ENCODE measurements around the gene HIPK3.

HIPK3 gene

DNA sequence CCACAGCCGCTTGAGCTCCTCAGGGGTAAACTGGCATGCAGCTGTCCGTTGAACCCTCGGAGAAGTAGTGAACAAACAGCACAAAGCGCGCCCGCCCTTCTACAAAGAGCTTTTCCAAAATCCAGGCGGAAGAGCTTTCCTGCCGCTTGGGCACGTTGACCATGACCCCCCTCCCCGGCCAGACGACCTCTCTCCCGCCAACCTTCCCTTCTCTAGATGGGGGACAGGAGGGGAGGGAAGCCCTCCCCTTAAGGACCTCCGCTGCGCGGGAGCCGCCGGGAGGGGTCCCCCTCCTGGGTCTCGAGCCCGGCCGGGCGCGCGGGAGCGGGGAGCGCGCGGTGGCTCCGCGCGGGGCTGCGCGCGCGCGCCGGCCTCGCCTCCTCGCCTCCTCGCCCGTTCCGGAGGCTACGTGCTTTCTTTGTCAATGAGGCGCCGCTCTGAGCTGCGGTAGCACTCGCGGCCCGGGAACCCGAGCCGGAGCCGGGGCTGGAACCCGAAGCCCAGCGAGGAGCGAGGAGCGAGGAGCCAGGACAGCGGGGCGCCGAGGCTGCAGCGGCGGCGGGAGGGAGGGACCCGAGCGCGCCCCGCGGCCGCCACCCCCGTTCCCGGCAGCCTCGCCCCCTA is 118.6 kb downstream of the HIPK3 start, which contains the start of gene KIAA1549L:
Gene KIAA1549L (plus strand): TSS at position 421 of the 624 bp plus-strand sequence.
- TF ChIP-seq, protein P1, sequence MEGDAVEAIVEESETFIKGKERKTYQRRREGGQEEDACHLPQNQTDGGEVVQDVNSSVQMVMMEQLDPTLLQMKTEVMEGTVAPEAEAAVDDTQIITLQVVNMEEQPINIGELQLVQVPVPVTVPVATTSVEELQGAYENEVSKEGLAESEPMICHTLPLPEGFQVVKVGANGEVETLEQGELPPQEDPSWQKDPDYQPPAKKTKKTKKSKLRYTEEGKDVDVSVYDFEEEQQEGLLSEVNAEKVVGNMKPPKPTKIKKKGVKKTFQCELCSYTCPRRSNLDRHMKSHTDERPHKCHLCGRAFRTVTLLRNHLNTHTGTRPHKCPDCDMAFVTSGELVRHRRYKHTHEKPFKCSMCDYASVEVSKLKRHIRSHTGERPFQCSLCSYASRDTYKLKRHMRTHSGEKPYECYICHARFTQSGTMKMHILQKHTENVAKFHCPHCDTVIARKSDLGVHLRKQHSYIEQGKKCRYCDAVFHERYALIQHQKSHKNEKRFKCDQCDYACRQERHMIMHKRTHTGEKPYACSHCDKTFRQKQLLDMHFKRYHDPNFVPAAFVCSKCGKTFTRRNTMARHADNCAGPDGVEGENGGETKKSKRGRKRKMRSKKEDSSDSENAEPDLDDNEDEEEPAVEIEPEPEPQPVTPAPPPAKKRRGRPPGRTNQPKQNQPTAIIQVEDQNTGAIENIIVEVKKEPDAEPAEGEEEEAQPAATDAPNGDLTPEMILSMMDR (IDR thresholded peaks at IDR 0.05; ENCODE audit: low read depth, low read length, missing control alignments), result no peak
- in situ Hi-C loops (cut with HindIII; ENCODE audit: low sequenced_read_pairs), result no loop called here
- no peak for DNase-seq (ENCODE audit: low read depth)
- peak within 1 kb of the TSS; percentile 62 for H3K4me3 ChIP-seq (ENCODE audit: low read depth, low read length)

DNA sequence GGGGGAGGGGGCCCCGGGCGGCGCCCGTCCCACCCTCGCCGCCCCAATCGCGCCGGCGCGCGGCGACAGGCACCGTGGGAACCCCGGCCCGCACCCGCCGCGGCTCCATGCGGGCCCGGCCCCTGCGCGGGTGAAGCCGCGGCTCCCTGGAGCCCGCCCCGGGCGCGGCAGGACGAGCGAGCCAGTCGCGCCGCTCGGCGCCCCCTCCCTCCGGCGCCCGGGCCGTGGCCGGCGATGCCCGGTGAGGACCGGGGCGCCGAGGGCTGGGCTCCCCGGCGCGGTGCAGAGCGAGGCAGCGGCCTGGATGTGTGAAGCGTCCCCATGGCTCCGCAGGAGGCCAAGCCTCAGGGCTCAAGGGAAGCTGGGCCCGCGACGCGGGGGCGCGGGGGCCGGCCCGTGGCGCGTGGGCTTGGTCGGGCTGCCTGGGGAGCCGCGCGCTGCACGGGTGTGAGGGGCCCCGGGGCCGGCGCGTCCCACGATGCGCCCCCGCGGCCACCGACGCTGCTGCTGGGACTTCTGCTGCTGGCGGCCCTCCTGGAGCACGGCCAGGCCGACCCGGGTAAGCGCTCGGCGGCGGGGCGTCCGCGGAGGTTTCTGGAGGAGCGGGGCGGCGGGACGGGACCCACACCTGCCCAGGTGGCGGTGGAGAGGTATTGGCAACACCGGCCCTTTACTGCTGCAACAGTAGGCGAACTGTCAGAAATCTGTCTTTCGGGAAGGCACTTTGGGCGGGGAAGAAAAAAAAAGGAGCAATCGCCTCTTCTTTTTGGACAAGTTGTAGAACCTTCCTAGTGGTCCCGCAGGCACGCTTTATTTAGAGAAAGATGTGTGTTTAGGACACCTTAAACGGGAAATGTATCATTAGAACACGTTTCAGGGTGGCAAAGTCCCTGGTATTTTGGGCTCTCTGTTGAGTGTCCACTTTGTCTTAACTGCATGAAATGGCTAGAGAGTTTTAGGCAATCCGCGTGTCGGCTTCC is 119.4 kb downstream of the HIPK3 start:
- peak overlapping the region; percentile 62 for H3K4me3 ChIP-seq (ENCODE audit: low read depth, low read length)
- in situ Hi-C loops (cut with HindIII; ENCODE audit: low sequenced_read_pairs), result no loop called here
- TF ChIP-seq, protein P1 (IDR thresholded peaks at IDR 0.05; ENCODE audit: low read depth, low read length, missing control alignments), result no peak
- no peak for DNase-seq (ENCODE audit: low read depth)

DNA sequence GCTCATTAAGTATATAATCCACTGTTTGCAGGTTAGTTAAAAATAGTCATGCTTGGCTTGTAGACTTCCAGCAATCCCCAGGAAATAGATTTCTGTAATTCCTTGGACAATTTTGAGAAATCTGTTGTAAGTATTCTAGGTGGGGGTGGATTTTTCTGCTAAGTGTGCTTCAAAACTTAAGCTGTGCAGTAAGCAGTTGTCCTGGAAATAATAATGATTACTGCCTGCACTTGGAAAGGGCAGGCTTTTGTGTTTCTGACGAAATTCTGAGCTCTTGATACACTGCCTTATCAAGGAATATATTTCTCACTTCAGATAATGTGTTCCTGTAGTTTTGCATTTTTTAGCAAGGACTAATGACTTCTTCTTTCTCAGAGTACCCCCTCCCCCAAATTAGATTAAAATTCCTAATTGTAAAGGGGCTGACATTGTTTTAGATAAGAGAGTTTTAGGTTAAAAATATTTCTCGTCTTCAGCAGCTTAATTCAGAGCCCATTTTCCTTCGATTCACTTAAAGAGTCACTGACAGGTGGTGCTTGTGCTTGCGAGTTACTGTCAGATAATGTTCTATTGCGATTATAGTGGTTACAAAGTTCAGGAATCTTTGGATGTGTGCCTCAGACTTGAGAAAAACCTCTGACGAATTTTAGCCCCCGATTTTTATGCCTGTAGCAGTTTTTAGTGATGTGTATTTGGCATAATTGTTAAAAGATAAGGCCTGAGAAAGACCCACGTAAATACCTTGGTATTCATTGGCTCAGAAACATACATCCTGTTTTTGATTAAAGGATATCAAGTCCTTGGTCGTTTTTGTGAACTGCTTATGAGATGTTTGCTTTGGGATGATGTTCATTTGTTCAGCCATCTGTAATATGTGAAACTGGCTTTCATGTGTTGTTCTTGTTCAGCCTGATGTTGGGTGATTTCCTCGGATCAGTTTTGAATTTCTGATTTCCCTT is 120.5 kb downstream of the HIPK3 start:
- TF ChIP-seq, protein P1 (IDR thresholded peaks at IDR 0.05; ENCODE audit: low read depth, low read length, missing control alignments), result no peak
- in situ Hi-C loops (cut with HindIII; ENCODE audit: low sequenced_read_pairs), result no loop called here
- DNase-seq (ENCODE audit: low read depth), result no peak
- H3K4me3 ChIP-seq (ENCODE audit: low read depth, low read length), result peak overlapping the region; percentile 62

DNA sequence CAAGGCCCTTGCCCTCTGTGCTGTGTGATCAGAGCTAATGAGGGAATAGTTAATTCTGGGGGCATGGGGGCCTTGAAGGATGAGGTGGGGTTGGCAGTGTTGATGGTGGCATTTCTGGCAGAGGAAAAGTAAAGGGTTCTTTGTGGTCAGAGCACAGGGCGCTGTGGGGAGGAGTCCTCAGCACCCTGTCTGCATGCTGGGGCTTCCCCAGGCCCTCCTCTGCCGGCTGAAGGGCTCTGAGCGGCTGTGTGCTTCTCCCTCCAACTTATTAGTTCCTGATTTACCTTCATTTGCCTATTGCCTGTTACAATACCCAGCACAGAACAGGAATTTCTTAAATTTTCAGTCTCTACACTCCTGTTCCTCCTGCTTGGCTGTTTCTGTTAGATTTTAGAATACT is 122.8 kb downstream of the HIPK3 start:
- H3K4me3 ChIP-seq (ENCODE audit: low read depth, low read length), result no peak overlapping the region
- in situ Hi-C loops (cut with HindIII; ENCODE audit: low sequenced_read_pairs), result no loop called here
- TF ChIP-seq, protein P1 (IDR thresholded peaks at IDR 0.05; ENCODE audit: low read depth, low read length, missing control alignments), result no peak
- DNase-seq (ENCODE audit: low read depth), result no peak

DNA sequence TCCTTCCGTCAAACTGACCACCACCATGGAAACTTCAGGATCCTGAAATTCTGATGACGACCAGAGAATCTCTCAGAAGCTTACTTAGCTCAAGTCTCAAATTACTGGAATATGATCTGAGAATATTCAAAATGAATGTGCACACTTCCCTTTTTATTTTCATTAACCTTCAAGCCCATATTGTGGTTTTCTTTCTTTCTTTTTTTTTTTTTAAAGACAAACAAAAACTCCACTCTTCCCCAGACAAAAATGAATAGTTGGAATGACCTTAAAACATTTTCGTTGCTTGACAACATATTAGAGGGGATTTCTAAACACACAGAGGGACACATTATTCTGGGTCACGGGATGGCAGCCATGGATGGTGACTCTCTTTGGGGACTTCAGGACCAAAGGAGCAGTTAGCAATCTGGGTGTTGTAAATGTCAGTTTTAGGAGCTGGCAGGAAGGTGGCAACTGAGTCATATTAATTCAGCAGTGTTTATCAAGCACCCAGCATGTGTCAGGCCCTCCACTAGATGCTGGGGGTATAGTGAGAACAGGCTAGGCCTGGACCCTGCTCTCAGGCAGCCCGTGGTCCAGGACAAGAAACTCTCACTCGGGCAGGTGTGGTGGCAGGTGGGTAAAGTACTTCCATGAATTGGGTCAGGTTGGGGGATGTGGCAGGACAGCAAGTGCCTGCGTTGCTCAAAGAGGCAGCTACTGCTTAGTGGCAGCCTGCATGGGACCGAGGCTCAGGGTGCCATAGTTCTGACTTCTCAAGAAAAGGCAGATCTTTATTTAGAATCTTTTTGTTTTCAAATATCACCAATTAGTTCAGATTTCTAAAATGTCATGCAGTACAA is 126.1 kb downstream of the HIPK3 start:
- H3K4me3 ChIP-seq (ENCODE audit: low read depth, low read length), result no peak overlapping the region
- TF ChIP-seq, protein P1 (IDR thresholded peaks at IDR 0.05; ENCODE audit: low read depth, low read length, missing control alignments), result no peak
- DNase-seq (ENCODE audit: low read depth), result peak; percentile 76
- in situ Hi-C loops (cut with HindIII; ENCODE audit: low sequenced_read_pairs), result no loop called here
